GM10266 (cell line): ENCODE results near the gene SYMPK.

Experiments used
- DNase-seq: peaks from one replicate; pipeline ENCODE4 v3.0.0; 2012; ENCODE audit errors: extremely low spot score
- TF ChIP-seq, protein P1 (sequence below): IDR thresholded peaks from 2 replicates; pipeline ENCODE4 v1.5.1; 2012; ENCODE audit warnings: mild to moderate bottlenecking, low read depth; ENCODE audit not compliant: control insufficient read depth, insufficient read depth; ENCODE audit errors: missing control alignments

Gene SYMPK

DNA sequence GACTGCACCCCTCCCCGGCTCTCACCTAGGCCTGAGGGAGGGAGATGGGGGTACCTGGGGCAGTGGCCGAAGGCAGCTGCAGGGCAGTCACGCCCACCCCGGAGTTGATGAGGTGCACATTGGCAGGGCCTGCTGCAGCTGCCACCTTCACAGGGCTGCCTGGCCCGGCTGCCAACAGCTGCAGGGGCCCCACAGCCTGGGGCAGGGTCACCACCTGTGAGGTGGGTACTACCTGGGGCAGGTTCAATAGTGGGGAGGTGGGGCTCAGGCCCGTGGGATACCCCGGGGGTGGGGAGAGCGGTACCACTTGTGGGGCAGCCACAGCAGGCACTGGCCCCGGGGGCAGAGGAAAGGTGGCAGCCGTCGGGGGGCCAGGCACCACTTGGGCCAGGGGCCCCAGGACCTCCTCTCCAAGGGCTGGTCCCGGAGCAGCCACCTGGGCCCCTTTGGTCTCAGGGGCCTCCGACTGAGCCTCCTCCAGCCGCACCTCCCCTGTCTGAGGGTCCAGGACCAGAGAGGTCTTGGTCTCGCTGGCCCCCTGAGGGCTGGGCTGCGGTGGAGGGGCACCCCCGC, 96.6 kb downstream of the SYMPK start:
- no peak for DNase-seq
- TF ChIP-seq, protein P1, sequence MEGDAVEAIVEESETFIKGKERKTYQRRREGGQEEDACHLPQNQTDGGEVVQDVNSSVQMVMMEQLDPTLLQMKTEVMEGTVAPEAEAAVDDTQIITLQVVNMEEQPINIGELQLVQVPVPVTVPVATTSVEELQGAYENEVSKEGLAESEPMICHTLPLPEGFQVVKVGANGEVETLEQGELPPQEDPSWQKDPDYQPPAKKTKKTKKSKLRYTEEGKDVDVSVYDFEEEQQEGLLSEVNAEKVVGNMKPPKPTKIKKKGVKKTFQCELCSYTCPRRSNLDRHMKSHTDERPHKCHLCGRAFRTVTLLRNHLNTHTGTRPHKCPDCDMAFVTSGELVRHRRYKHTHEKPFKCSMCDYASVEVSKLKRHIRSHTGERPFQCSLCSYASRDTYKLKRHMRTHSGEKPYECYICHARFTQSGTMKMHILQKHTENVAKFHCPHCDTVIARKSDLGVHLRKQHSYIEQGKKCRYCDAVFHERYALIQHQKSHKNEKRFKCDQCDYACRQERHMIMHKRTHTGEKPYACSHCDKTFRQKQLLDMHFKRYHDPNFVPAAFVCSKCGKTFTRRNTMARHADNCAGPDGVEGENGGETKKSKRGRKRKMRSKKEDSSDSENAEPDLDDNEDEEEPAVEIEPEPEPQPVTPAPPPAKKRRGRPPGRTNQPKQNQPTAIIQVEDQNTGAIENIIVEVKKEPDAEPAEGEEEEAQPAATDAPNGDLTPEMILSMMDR: no peak

DNA sequence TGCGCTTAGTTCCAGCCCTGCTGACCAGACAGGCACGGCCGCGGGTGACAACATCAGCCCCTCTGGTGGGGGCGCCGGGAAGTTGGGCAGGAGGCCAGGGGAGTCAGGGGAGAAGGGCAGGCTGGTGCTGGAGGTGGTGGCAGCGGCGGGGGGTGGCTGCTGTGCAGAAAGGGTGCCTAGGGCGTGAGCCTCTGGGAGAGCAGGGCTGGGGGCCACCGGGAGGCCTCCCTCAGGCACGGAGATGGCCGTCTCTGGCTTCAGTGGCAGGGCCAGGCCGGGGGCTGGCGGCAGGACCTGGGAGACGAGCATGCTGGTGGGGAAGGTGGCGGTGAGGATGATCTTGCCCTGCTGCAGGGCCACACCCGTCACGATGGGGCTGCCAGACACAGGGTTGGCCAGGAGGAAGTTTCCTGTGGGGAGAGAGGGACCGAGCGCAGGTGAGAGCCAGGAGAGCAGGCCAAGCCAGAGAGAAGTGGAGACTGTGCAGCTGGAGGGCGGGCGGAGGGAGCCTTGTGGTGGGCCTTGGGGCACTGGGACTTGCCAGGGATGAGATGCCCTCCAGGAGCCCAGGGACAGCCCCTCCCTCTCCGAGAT, 97.1 kb downstream of the SYMPK start:
- no peak for DNase-seq
- TF ChIP-seq, protein P1: no peak
